ENCODE data around the gene TTLL5. TPM values are rescaled to one million over a fixed set of nuclear protein-coding genes. Genes with fewer than 3 reads are reported as not detected.
A peak's percentile ranks its signal among the peaks of the same experiment; 100 is the strongest.

Gene TTLL5
- total RNA-seq, 1 experiment from 2014 or later: 34.7 TPM

- ChIA-PET POLR2A (ENCODE audit: unreplicated experiment) (no interaction called here), CTCF (no interaction called here)
- Histone ChIP-seq H3K9me3 (ENCODE audit: low read length) (no peaks in the 10 kb centered on the region), H2AFZ (ENCODE audit: low read length) (no peak overlapping the region), H4K20me1 (ENCODE audit: low read length) (no peaks in the 10 kb centered on the region), H3F3A (ENCODE audit: low read length, unreplicated experiment) (no peaks in the 10 kb centered on the region), H3K4me1 (ENCODE audit: insufficient read depth, low read length) (peaks cover 20% of the 10 kb centered on the region), H3K9me2 (replicated peaks; ENCODE audit: low read length) (no peaks in the 10 kb centered on the region), H3K79me2 (ENCODE audit: low read length) (no peaks in the 10 kb centered on the region), H3K9ac (ENCODE audit: low read length) (no peak overlapping the region), H3K27ac (ENCODE audit: low read length) (peak overlapping the region; percentile 33), H3K36me3 (ENCODE audit: low read depth, low read length) (peaks cover 7% of the 10 kb centered on the region; the same call in 1 of the 2 replicates), H3K4me3 (ENCODE audit: low read length) (no peak overlapping the region), H3K4me2 (ENCODE audit: low read length) (peak overlapping the region; percentile 17; the same call in 1 of the 2 replicates), H3K27me3 (ENCODE audit: low read length) (no peaks in the 10 kb centered on the region)
- peak; percentile 88 for ATAC-seq
- BruUV-seq (replicated peaks): no TSS peak
- DNase-seq: peak; percentile 69
- intact Hi-C loops (cut with micrococcal nuclease): loop anchor here (2.0 kb wide), 1 partner anchor 52 kb away; no protein-coding TSS in a partner anchor
- TF ChIP-seq EZH2 (IDR thresholded peaks at IDR 0.05; ENCODE audit: low read length, unreplicated experiment) (no peak), EZH2phosphoT487 (IDR thresholded peaks at IDR 0.05; ENCODE audit: borderline replicate concordance, low read length) (no peak), CTCF (conservative IDR thresholded peaks at IDR 0.05; ENCODE audit: low read depth, low read length) (no peak)
Observed at GRCh38 chr14:75769047-75769685, 108.1 kb downstream of the TTLL5 start.

- BruUV-seq (replicated peaks): no TSS peak
- ChIA-PET CTCF (no interaction called here), POLR2A (ENCODE audit: unreplicated experiment) (no interaction called here)
- H3K27ac ChIP-seq (ENCODE audit: low read length): no peak overlapping the region
- no peaks in the 10 kb centered on the region for H4K20me1 ChIP-seq (ENCODE audit: low read length)
- H3K27me3 ChIP-seq (ENCODE audit: low read length): no peaks in the 10 kb centered on the region
- intact Hi-C loops (cut with micrococcal nuclease): no loop called here
- H3K9me3 ChIP-seq (ENCODE audit: low read length): no peaks in the 10 kb centered on the region
- no peaks in the 10 kb centered on the region for H3K9me2 ChIP-seq (replicated peaks; ENCODE audit: low read length)
- ATAC-seq (no peak), DNase-seq (no peak)
- no peaks in the 10 kb centered on the region for H3F3A ChIP-seq (ENCODE audit: low read length, unreplicated experiment)
- TF ChIP-seq EZH2 (IDR thresholded peaks at IDR 0.05; ENCODE audit: low read length, unreplicated experiment) (no peak), EZH2phosphoT487 (IDR thresholded peaks at IDR 0.05; ENCODE audit: borderline replicate concordance, low read length) (no peak), CTCF (conservative IDR thresholded peaks at IDR 0.05; ENCODE audit: low read depth, low read length) (no peak)
- H3K79me2 ChIP-seq (ENCODE audit: low read length): no peaks in the 10 kb centered on the region
- H3K9ac ChIP-seq (ENCODE audit: low read length): no peak overlapping the region
- H3K4me2 ChIP-seq (ENCODE audit: low read length): no peak overlapping the region
- peaks cover 3% of the 10 kb centered on the region for H3K36me3 ChIP-seq (ENCODE audit: low read depth, low read length)
- H3K4me1 ChIP-seq (ENCODE audit: insufficient read depth, low read length): peaks cover 16% of the 10 kb centered on the region
- H2AFZ ChIP-seq (ENCODE audit: low read length): no peak overlapping the region
- no peak overlapping the region for H3K4me3 ChIP-seq (ENCODE audit: low read length)
Observed at GRCh38 chr14:75770635-75771034, 109.6 kb downstream of the TTLL5 start.

- no peak for DNase-seq
- Histone ChIP-seq H2AFZ (ENCODE audit: low read length) (no peak overlapping the region), H3K4me2 (ENCODE audit: low read length) (no peak overlapping the region), H3K27me3 (ENCODE audit: low read length) (no peaks in the 10 kb centered on the region), H3K4me3 (ENCODE audit: low read length) (no peak overlapping the region), H4K20me1 (ENCODE audit: low read length) (no peaks in the 10 kb centered on the region), H3K4me1 (ENCODE audit: insufficient read depth, low read length) (peaks cover 16% of the 10 kb centered on the region), H3K79me2 (ENCODE audit: low read length) (no peaks in the 10 kb centered on the region), H3F3A (ENCODE audit: low read length, unreplicated experiment) (no peaks in the 10 kb centered on the region), H3K9ac (ENCODE audit: low read length) (no peak overlapping the region), H3K27ac (ENCODE audit: low read length) (no peak overlapping the region), H3K36me3 (ENCODE audit: low read depth, low read length) (peaks cover 7% of the 10 kb centered on the region), H3K9me3 (ENCODE audit: low read length) (no peaks in the 10 kb centered on the region), H3K9me2 (replicated peaks; ENCODE audit: low read length) (no peaks in the 10 kb centered on the region)
- POLR2A ChIA-PET (ENCODE audit: unreplicated experiment): no interaction called here
- no peak for ATAC-seq
- BruUV-seq (replicated peaks): no TSS peak
- CTCF ChIA-PET: no interaction called here
- intact Hi-C loops (cut with micrococcal nuclease): no loop called here
- TF ChIP-seq CTCF (conservative IDR thresholded peaks at IDR 0.05; ENCODE audit: low read depth, low read length) (no peak), EZH2phosphoT487 (IDR thresholded peaks at IDR 0.05; ENCODE audit: borderline replicate concordance, low read length) (no peak), EZH2 (IDR thresholded peaks at IDR 0.05; ENCODE audit: low read length, unreplicated experiment) (no peak)
Observed at GRCh38 chr14:75771595-75771994, 110.5 kb downstream of the TTLL5 start.

All from PC-3 (cell line).